OCI-LY1 (cell line): Measurements from ENCODE around the gene RASA3.

Experiments
- H2AFZ ChIP-seq: fragments of 200-600 bp; sonication (generic), shearing (Covaris generic); 2 replicates; pipeline ENCODE4 v1.6.0; 2014; ENCODE audit warnings: antibody characterized with exemption, mild to moderate bottlenecking, low read length
- H3F3A ChIP-seq: fragments of 200-600 bp; sonication (generic), shearing (Covaris generic); 2 replicates; pipeline ENCODE4 v1.6.0; 2014; ENCODE audit warnings: mild to moderate bottlenecking, antibody characterized with exemption, low read length, moderate library complexity; ENCODE audit not compliant: insufficient read depth
- H3K27ac ChIP-seq: fragments of 200-600 bp; sonication (generic); 2 replicates; pipeline ENCODE4 v1.5.1; 2014; ENCODE audit warnings: low read length, mixed run types, mild to moderate bottlenecking, low read depth; ENCODE audit not compliant: poor library complexity, severe bottlenecking
- H3K27me3 ChIP-seq: fragments of 200-600 bp; sonication (generic); 2 replicates; pipeline ENCODE4 v1.6.0; 2014; ENCODE audit warnings: antibody characterized with exemption, mild to moderate bottlenecking, low read length, moderate library complexity; ENCODE audit not compliant: insufficient read depth
- H3K36me3 ChIP-seq: fragments of 200-600 bp; sonication (generic); 2 replicates; pipeline ENCODE4 v1.6.1; 2014; ENCODE audit warnings: mild to moderate bottlenecking, antibody characterized with exemption, low read length, moderate library complexity, mixed read lengths; ENCODE audit not compliant: insufficient read depth
- H3K4me1 ChIP-seq: fragments of 200-600 bp; sonication (generic); 2 replicates; pipeline ENCODE4 v1.5.1; 2014; ENCODE audit warnings: mild to moderate bottlenecking, low read length, moderate library complexity; ENCODE audit not compliant: insufficient read depth, severe bottlenecking
- H3K4me2 ChIP-seq: fragments of 200-600 bp; sonication (generic), shearing (Covaris generic); 2 replicates; pipeline ENCODE4 v1.6.1; 2014; ENCODE audit warnings: low read length
- H3K4me3 ChIP-seq: fragments of 200-600 bp; sonication (generic); 2 replicates; pipeline ENCODE4 v1.5.1; 2014; ENCODE audit warnings: low read length, low read depth, mild to moderate bottlenecking, mixed read lengths; ENCODE audit not compliant: poor library complexity, severe bottlenecking
- H3K79me2 ChIP-seq: fragments of 200-600 bp; shearing (Covaris generic); 2 replicates; pipeline ENCODE4 v1.6.1; 2016; ENCODE audit warnings: mixed run types, low read length, mixed read lengths; ENCODE audit not compliant: insufficient read depth
- H3K9ac ChIP-seq: fragments of 200-600 bp; sonication (generic), shearing (Covaris generic); 2 replicates; pipeline ENCODE4 v1.6.1; 2014; ENCODE audit warnings: mild to moderate bottlenecking, low read length, mixed read lengths
- H3K9me2 ChIP-seq: fragments of 200-600 bp; sonication (generic), shearing (Covaris generic); 2 replicates; pipeline ENCODE4 v1.6.1; 2014; ENCODE audit warnings: low read depth, mild to moderate bottlenecking, low read length, mixed read lengths
- H3K9me3 ChIP-seq: fragments of 200-600 bp; shearing (Covaris generic); 2 replicates; pipeline ENCODE4 v1.6.1; 2014; ENCODE audit warnings: low read length, mixed read lengths
- H4K20me1 ChIP-seq: fragments of 200-600 bp; sonication (generic), shearing (Covaris generic); 2 replicates; pipeline ENCODE4 v1.6.0; 2016; ENCODE audit warnings: mild to moderate bottlenecking, low read length; ENCODE audit not compliant: insufficient read depth
- CTCF ChIP-seq: fragments of 200-600 bp; sonication (generic), shearing (Covaris generic); IDR thresholded peaks from 2 replicates; pipeline ENCODE4 v1.5.1; 2017; ENCODE audit warnings: mild to moderate bottlenecking, antibody characterized with exemption, low read length, moderate library complexity, mixed read lengths
- EZH2 ChIP-seq: fragments of 200-600 bp; sonication (generic), shearing (Covaris generic); IDR thresholded peaks from 2 replicates; pipeline ENCODE4 v1.8.0; 2017; ENCODE audit warnings: borderline replicate concordance, mixed run types, mild to moderate bottlenecking, antibody characterized with exemption, low read length, moderate library complexity, mixed read lengths

Gene RASA3

GRCh38 chr13:113937527-113938180, 194.8 kb downstream of the RASA3 start:
- Histone ChIP-seq H3K4me2 (no peak overlapping the region), H4K20me1 (no peaks in the 10 kb centered on the region), H3K9ac (no peak overlapping the region), H3K27me3 (peaks cover 15% of the 10 kb centered on the region), H3K4me3 (no peak overlapping the region), H3K4me1 (no peaks in the 10 kb centered on the region), H3K9me3 (no peaks in the 10 kb centered on the region), H3K36me3 (no peaks in the 10 kb centered on the region), H3F3A (no peaks in the 10 kb centered on the region), H3K27ac (no peak overlapping the region), H3K9me2 (no peaks in the 10 kb centered on the region), H3K79me2 (no peaks in the 10 kb centered on the region), H2AFZ (no peak overlapping the region)
- no peak for TF ChIP-seq CTCF
- TF ChIP-seq EZH2 = no peak

- H3K9me2 ChIP-seq = no peaks in the 10 kb centered on the region
- H3K9ac ChIP-seq = no peak overlapping the region
- no peaks in the 10 kb centered on the region for H4K20me1 ChIP-seq
- H3F3A ChIP-seq = no peaks in the 10 kb centered on the region
- no peak overlapping the region for H2AFZ ChIP-seq
- H3K9me3 ChIP-seq = no peaks in the 10 kb centered on the region
- peaks cover 19% of the 10 kb centered on the region for H3K27me3 ChIP-seq
- no peaks in the 10 kb centered on the region for H3K79me2 ChIP-seq
- H3K4me3 ChIP-seq = no peak overlapping the region
- no peak overlapping the region for H3K27ac ChIP-seq
- H3K4me2 ChIP-seq = no peak overlapping the region
- no peaks in the 10 kb centered on the region for H3K4me1 ChIP-seq
- TF ChIP-seq EZH2 (no peak), CTCF (no peak)
- no peaks in the 10 kb centered on the region for H3K36me3 ChIP-seq
Measured at GRCh38 chr13:113937073-113937472, 195.3 kb downstream of the RASA3 start.

GRCh38 chr13:113936166-113936965, 196.1 kb downstream of the RASA3 start:
- Histone ChIP-seq H3K9me2 (no peaks in the 10 kb centered on the region), H3K27ac (no peak overlapping the region), H3K79me2 (no peaks in the 10 kb centered on the region), H3K4me3 (no peak overlapping the region), H2AFZ (no peak overlapping the region), H3K9ac (no peak overlapping the region), H3F3A (no peaks in the 10 kb centered on the region), H3K9me3 (no peaks in the 10 kb centered on the region), H3K27me3 (peaks cover 21% of the 10 kb centered on the region), H3K4me1 (no peaks in the 10 kb centered on the region), H3K36me3 (no peaks in the 10 kb centered on the region), H3K4me2 (no peak overlapping the region), H4K20me1 (no peaks in the 10 kb centered on the region)
- TF ChIP-seq CTCF = no peak
- TF ChIP-seq EZH2 = no peak
